Epithelial cell of prostate (primary cell): ENCODE data around the gene ZMYM2.
"Not testable (repeated sequence)": the region's sequence is repeated elsewhere in the genome, so short reads cannot be mapped to it uniquely, and the experiment has no call there.

Experiments used
- DNase-seq: peaks from one replicate; pipeline ENCODE4 v3.0.0-alpha.2; 2011; ENCODE audit warnings: low read depth, low spot score
- H3K27ac ChIP-seq: fragments of 450-650 bp; 2 replicates; pipeline ENCODE4 v1.5.1; 2017; ENCODE audit warnings: mild to moderate bottlenecking

ZMYM2 gene

GRCh38 chr13:20042603-20043002 is 84.1 kb downstream of the ZMYM2 start:
- not testable (repeated sequence) for DNase-seq, H3K27ac ChIP-seq

DNA sequence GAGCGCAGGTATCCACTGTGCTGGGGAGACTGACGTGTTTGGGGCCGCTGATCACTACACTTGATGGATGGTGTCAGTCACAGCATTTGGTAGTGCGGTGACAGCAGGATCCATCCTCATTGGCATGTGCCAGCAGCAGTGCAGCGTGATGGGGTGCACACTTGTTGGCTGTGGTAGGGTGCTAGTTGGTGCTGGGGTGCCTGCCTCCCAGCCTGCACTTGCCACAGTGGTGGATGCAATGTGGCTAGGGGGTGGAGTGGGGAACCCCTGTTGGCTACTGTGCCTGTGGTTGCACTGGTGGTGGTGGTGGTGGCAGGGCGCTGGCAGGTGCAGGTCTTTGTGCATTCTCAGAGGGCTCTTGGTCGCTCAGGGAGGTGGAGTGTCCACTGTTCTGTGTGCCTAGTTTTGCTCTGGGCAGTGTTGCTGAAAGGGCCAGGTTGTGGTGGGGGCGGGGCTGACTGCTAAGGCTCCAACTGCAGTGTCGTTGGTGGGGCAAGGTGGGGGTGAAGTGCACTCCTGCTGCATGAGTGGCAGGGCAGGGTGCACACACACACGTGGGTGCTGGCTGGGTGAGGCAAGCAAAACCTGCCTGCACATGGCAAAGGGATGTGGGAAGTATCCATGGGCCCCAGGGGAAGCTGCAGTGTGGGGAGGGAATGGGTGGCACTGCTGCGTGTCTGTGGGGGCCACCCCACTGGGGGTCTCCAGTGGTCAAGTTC is 84.8 kb downstream of the ZMYM2 start:
- H3K27ac ChIP-seq, result no peak overlapping the region
- no peak for DNase-seq

GRCh38 chr13:20044086-20044485 is 85.6 kb downstream of the ZMYM2 start:
- DNase-seq, result no peak
- H3K27ac ChIP-seq, result no peak overlapping the region

GRCh38 chr13:20045950-20046548 is 87.5 kb downstream of the ZMYM2 start:
- H3K27ac ChIP-seq, result no peak overlapping the region
- no peak for DNase-seq

DNA sequence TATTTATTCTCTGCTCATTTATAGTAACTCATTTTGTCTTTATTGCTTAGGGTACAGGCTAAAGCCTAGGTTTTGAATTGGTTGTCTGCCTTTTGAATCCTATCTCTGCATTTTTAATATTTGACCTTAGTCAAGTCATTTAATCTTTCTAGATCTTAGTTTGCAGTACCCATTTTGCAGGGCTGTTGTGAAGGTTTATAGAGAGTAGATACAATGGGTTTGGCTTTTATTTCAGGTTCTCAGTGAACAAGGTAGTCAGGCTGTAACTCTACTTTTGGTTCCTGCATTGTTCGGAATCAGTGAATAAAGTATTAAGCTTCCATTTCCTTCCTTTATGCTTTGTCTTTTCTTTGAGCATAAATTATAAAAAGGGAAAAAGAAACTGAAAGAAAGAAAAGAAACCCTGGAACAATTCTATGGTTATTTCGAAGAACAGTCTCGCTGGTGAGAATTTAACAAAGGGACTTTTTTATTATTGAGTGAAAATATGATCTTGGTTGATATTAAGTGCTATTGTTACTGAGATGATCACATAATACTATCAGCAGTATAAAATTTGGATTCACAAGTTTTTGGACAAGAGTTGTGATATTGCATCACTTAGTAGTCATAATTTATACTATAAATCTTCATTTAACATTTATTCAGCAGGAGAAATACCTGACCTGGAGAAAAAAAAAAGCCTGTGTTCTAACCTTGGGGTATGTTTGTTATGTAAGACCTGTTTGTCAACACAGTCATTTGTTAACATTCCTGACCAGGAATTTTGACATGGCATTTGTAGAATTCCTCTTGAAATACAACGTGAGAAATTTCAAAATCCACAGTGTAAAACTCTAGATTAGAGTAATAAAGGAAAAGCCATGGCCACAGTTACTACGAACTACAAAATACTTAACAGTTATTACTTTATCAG is 91.3 kb downstream of the ZMYM2 start:
- no peak overlapping the region for H3K27ac ChIP-seq
- no peak for DNase-seq

GRCh38 chr13:20051366-20051765 is 92.8 kb downstream of the ZMYM2 start:
- H3K27ac ChIP-seq, result no peak overlapping the region
- DNase-seq, result no peak

- no peak overlapping the region for H3K27ac ChIP-seq
- DNase-seq, result no peak
These were observed 94.5 kb downstream of the ZMYM2 start for GRCh38 chr13:20053016-20053415.

- no peak overlapping the region for H3K27ac ChIP-seq
- no peak for DNase-seq
These were observed 95.4 kb downstream of the ZMYM2 start for GRCh38 chr13:20053891-20054290.

- DNase-seq, result no peak
- H3K27ac ChIP-seq, result no peak overlapping the region
These were observed 96.1 kb downstream of the ZMYM2 start for GRCh38 chr13:20054586-20054985.

DNA sequence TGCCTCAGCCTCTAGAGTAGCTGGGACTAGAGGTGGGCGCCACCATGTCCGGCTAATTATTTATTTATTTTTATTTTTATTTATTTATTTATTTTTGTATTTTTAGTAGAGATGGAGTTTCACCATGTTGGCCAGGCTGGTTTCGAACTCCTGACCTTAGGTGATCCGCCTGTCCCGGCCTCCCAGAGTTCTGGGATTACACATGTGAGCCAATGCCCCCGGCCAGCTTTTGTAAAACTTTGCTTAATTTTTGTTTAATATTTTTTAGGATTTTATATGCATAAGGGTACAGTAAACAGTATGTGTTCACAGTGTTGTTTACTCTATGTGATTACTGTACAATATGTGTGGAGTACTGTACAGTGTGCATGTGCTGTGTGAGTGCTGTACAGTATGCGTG is 98.7 kb downstream of the ZMYM2 start:
- H3K27ac ChIP-seq, result no peak overlapping the region
- DNase-seq, result no peak

GRCh38 chr13:20057963-20058362 is 99.4 kb downstream of the ZMYM2 start:
- no peak overlapping the region for H3K27ac ChIP-seq
- DNase-seq, result no peak

- no peak overlapping the region for H3K27ac ChIP-seq
- DNase-seq, result no peak
These were observed 99.9 kb downstream of the ZMYM2 start for GRCh38 chr13:20058476-20058875.

DNA sequence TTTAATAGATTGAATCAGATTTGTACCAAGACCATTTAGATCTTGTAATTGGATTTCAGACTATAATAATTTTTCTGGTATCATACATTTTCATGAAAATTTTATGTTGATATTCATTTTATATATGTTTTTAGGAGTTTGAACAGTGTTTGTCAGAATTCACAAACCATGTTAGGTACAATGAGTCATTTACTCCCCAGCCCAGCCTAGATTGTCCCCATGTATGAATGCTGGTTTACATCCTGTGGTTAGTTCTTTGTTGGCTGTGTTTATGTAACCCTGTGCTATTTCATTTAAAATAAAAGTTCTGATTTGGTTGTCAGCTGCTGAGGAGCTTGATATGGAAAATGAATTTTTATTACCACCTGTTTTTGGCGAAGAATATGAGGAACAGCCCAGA is 105.6 kb downstream of the ZMYM2 start:
- no peak overlapping the region for H3K27ac ChIP-seq
- DNase-seq, result no peak

DNA sequence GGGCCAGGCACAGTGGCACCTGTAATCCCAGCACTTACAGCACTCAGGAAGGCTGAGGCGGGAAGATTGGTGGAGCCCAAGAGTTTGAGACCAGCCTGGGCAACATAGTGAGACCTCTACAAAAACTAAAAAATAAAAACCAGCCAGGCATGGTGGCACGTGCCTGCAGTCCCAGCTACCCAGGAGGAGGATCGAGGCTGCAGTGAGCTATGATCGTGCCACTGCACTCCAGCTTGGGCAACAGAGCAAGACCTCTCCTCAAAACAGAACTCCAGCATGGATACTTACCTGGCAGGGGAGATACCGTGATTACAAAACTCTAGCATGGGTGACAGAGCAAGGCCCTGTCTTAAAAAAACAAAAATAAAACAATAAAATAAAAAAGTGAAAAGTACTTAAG is 107.0 kb downstream of the ZMYM2 start:
- DNase-seq, result no peak
- no peak overlapping the region for H3K27ac ChIP-seq

DNA sequence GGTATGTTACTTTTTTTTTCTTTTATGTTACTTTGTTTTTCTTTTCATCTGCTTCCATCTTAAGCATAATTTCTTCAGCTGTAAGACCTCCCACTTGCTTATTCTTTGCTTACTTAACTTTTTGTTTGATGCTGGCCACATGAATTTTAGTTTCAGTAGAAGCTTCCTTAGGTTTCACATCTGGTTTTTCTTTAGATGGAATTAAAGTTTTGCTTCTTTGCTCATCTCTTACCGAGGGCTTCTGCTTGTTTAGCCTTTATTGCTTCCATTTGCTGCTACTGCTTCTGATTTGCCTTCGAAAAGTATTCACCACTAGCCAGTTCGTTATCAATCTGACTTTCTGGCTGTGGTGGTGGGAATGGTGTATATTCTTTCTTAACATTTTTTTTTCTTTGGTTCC is 111.4 kb downstream of the ZMYM2 start:
- no peak overlapping the region for H3K27ac ChIP-seq
- no peak for DNase-seq

DNA sequence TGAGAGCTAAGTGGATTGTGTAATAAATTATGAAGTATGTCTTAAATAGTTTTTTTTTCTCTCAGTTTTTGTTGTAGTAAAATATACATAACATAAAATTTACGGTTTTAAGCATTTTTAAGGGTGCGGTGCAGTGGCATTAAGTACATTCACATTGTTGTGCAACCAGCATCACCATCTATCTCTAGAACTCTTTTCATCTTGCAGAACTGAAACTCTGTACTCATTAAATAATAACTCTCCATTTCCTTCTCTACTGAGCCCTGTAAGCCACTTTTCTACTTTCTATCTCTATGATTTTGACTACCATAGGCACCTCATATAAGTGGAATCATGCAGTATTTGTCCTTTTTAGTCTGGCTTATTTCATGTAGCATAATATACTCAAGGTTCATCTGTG is 115.2 kb downstream of the ZMYM2 start:
- H3K27ac ChIP-seq, result no peak overlapping the region
- no peak for DNase-seq

DNA sequence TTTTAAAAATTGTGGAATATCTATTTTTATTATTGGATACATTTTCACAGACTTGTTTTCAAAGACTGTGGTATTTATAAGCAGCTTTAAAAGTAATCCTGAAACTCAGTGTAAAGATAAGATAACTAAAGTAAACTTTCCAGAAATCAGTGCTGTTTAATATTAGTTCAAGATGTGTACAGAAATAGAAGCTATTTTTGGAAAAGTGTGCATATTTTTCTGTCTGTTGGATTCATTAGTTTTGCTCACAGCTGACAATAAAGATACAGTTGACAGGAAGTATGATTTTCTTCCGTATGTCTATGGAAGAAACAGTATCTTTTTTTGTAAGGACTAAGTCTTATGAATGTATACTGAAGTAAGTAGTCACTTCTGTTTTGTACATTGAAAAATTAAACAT is 116.4 kb downstream of the ZMYM2 start:
- H3K27ac ChIP-seq, result no peak overlapping the region
- DNase-seq, result no peak

DNA sequence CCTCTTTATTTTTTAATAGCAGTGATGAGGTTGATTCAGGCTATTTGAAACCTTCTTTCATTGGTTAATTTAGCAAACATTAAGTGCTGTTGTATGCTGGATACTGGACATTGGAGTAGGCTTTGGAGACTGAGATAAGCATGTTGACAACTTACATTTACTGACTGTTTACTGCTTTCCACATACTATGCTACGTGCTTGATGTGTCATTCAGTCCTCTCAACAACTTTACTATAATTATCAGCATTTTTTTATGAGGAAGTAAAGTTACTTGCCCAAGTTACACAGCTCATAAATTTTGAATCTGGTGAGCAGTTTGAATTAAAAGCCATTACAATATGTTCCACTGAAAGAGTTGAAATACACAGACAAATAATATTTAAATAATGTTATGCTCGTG is 118.6 kb downstream of the ZMYM2 start:
- no peak overlapping the region for H3K27ac ChIP-seq
- DNase-seq, result no peak

DNA sequence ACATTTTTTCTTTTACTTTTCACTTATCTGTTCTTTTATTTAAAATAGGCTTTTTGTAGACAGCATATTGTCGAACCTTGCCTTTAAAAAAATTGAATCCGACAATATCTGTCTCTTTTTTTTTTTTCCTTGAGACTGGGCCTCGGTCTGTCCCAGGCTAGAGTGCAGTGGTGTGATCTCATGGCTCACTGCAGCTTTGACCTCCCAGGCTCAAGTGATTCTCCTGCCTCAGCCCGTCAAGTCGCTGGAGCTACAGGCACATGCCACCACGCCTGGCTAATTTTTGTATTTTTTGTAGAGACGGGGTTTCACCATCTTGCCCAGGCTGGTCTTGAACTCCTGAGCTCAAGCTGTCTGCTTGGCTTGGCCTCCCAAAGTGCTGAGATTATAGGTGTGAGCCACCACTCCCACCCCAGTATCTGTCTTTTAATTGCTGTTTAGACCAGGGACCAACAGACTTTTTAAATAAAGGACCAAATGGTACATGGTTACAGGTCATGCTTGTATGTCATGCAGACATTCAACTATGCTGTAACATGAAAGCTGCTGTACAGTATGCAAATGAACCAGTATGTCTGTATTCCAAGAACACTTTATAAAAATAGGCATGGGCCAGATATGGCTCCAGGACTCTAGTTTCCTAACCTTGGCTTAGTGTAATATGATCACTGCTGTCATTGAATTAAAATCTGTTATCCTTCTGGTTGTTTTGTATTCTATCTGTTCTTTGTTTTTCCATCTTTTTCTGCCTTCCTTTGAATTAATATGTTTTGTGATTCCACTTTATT is 122.0 kb downstream of the ZMYM2 start:
- DNase-seq, result no peak
- no peak overlapping the region for H3K27ac ChIP-seq

- DNase-seq, result no peak
- no peak overlapping the region for H3K27ac ChIP-seq
These were observed 131.8 kb downstream of the ZMYM2 start for GRCh38 chr13:20090349-20090748.
